Measurements from ENCODE around the gene HECW1.

HECW1 gene

DNA sequence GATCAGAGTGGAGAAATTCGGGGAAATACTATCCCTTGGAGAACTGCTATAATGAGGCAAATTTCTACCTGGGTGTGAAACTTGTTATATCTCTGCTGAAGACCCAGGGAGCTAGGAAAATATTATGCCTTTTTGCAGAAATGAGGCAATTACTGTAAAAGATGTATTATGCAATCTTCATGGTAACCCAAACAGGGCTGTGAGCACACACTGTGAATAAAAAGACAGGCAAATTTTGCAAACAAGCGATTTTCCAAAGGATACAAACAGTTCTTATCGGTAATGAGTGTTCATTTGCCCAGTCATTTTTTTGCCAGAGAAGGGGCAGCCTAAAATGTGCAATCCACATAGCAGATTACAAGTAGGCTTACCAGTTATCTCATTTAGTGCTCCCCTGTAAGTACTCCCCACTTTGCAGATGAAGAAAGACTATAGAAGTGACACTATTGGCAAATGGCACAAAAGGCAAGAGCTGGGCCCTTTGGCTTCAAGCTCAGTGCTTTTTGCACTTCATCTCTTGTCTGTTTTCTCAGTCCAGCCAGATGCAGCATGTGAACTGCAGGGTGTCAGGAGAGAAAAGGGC, 205.8 kb downstream of the HECW1 start:
- ChIA-PET POLR2A (no interaction called here), CTCF (no interaction called here)
- H3K36me3 ChIP-seq (ENCODE audit: control insufficient read depth in 4 of 4, insufficient read depth in 4 of 4, low read length in 3 of 4), result no peaks in the 10 kb centered on the region
- no peak overlapping the region for H3K4me3 ChIP-seq (ENCODE audit: control insufficient read depth in 1 of 7, extremely low read depth in 1 of 7, insufficient read depth in 4 of 7, low read depth in 2 of 7, low read length in 6 of 7)
- WGBS (ENCODE audit: insufficient coverage), result 95% methylated on average over 3 of the region's 3 CpGs
- no peaks in the 10 kb centered on the region for H3K4me1 ChIP-seq (ENCODE audit: control extremely low read depth in 1 of 4, control insufficient read depth in 4 of 4, insufficient read depth in 4 of 4, low read length in 3 of 4)
- H3K9me3 ChIP-seq (ENCODE audit: control extremely low read depth in 1 of 5, control insufficient read depth in 4 of 5, insufficient read depth in 2 of 5, low read depth in 1 of 5, low read length in 4 of 5), result no peaks in the 10 kb centered on the region
- H3K27me3 ChIP-seq (replicated peaks in 2 of 5; ENCODE audit: control insufficient read depth in 4 of 5, insufficient read depth in 5 of 5, low read length in 4 of 5), result peaks cover 0 to 2% (median 0%) of the 10 kb centered on the region in 5 experiments
- DNase-seq, result no peak
- H3K27ac ChIP-seq (ENCODE audit: insufficient read depth in 1 of 2, low read depth in 1 of 2, low read length in 2 of 2, poor library complexity in 1 of 2, severe bottlenecking in 2 of 2), result no peak overlapping the region

DNA sequence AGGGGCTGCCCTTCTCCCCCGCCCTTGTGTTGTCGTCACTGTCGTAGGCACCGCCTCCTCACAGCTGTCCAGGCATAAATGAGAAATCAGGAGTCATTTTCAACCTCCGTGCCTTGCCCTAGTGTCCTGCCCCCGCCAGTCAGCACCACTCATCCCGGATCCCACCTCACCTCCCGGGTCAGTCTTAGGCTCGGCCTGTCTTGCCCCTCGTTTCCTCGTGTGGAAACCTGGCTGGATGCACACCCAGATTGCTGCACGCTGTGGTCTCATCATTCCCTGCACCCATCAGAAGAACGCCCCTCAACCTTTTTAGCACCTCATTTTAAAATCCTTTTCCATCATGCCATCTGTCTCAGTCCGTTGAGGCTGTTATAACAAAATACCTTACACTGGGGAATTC, 213.1 kb downstream of the HECW1 start:
- Histone ChIP-seq H3K4me3 (ENCODE audit: control insufficient read depth in 1 of 7, extremely low read depth in 1 of 7, insufficient read depth in 4 of 7, low read depth in 2 of 7, low read length in 6 of 7) (no peak overlapping the region), H3K9me3 (ENCODE audit: control extremely low read depth in 1 of 5, control insufficient read depth in 4 of 5, insufficient read depth in 2 of 5, low read depth in 1 of 5, low read length in 4 of 5) (no peaks in the 10 kb centered on the region), H3K36me3 (ENCODE audit: control insufficient read depth in 4 of 4, insufficient read depth in 4 of 4, low read length in 3 of 4) (no peaks in the 10 kb centered on the region), H3K27ac (ENCODE audit: insufficient read depth in 1 of 2, low read depth in 1 of 2, low read length in 2 of 2, poor library complexity in 1 of 2, severe bottlenecking in 2 of 2) (no peak overlapping the region), H3K27me3 (replicated peaks in 2 of 5; ENCODE audit: control insufficient read depth in 4 of 5, insufficient read depth in 5 of 5, low read length in 4 of 5) (no peaks in the 10 kb centered on the region), H3K4me1 (ENCODE audit: control extremely low read depth in 1 of 4, control insufficient read depth in 4 of 4, insufficient read depth in 4 of 4, low read length in 3 of 4) (no peaks in the 10 kb centered on the region)
- no peak for DNase-seq
- WGBS (ENCODE audit: insufficient coverage), result 94% methylated on average over 14 of the region's 14 CpGs
- POLR2A ChIA-PET, result no interaction called here
- CTCF ChIA-PET, result no interaction called here

DNA sequence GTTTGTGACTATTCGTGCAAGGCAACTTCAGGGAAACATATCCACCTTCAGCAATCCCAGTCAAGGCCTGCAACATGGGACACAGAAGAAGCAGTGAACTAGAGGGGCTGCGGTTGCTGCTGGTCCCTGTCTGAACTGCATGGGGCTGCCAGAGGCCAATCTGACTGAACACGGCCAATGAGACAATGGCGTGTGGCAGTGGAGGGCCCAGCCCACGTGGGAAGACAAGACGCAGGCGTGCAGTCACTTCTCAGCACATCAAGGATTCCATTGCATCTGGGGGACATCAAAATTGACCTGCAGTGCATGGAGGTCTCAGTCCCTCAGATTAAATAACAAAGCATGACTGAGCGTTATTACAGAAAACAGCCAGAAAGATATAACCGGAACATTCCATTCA, 215.9 kb downstream of the HECW1 start:
- Histone ChIP-seq H3K27me3 (replicated peaks in 2 of 5; ENCODE audit: control insufficient read depth in 4 of 5, insufficient read depth in 5 of 5, low read length in 4 of 5) (no peaks in the 10 kb centered on the region), H3K9me3 (ENCODE audit: control extremely low read depth in 1 of 5, control insufficient read depth in 4 of 5, insufficient read depth in 2 of 5, low read depth in 1 of 5, low read length in 4 of 5) (no peaks in the 10 kb centered on the region), H3K4me1 (ENCODE audit: control extremely low read depth in 1 of 4, control insufficient read depth in 4 of 4, insufficient read depth in 4 of 4, low read length in 3 of 4) (no peaks in the 10 kb centered on the region), H3K36me3 (ENCODE audit: control insufficient read depth in 4 of 4, insufficient read depth in 4 of 4, low read length in 3 of 4) (no peaks in the 10 kb centered on the region), H3K4me3 (ENCODE audit: control insufficient read depth in 1 of 7, extremely low read depth in 1 of 7, insufficient read depth in 4 of 7, low read depth in 2 of 7, low read length in 6 of 7) (no peak overlapping the region), H3K27ac (ENCODE audit: insufficient read depth in 1 of 2, low read depth in 1 of 2, low read length in 2 of 2, poor library complexity in 1 of 2, severe bottlenecking in 2 of 2) (no peak overlapping the region)
- DNase-seq, result no peak
- ChIA-PET POLR2A (no interaction called here), CTCF (no interaction called here)
- 89% methylated on average over 9 of the region's 9 CpGs for WGBS (ENCODE audit: insufficient coverage)

DNA sequence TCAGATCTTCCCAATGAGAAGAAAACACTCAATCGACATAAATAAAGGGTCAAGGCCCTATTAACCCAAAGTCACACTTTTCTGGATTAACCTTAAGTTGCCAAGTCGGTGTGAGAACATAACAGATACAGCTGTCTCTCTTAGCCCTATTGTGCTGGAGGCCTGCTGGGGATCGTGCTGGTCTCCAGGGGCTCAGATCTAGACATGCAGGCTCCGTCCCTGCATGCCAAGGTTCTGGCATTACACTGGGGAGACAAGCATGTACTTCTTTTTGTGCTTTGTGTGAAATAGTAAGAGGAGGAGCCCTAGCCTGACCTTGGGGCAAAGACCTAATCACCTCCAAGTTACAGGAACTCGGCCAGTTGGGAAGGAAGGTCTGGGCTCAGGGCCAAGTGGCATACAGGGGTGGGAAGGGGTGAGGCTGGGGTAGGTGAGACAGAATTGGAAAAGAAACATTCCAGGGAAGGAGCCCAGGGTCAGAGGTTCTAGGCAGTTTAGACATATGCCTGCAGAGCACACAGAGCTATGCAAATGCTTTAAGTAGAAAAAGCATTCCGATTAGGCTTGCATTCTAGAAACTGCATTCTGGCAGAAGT, 216.4 kb downstream of the HECW1 start:
- Histone ChIP-seq H3K9me3 (ENCODE audit: control extremely low read depth in 1 of 5, control insufficient read depth in 4 of 5, insufficient read depth in 2 of 5, low read depth in 1 of 5, low read length in 4 of 5) (no peaks in the 10 kb centered on the region), H3K27me3 (replicated peaks in 2 of 5; ENCODE audit: control insufficient read depth in 4 of 5, insufficient read depth in 5 of 5, low read length in 4 of 5) (no peaks in the 10 kb centered on the region), H3K36me3 (ENCODE audit: control insufficient read depth in 4 of 4, insufficient read depth in 4 of 4, low read length in 3 of 4) (no peaks in the 10 kb centered on the region), H3K4me1 (ENCODE audit: control extremely low read depth in 1 of 4, control insufficient read depth in 4 of 4, insufficient read depth in 4 of 4, low read length in 3 of 4) (no peaks in the 10 kb centered on the region), H3K4me3 (ENCODE audit: control insufficient read depth in 1 of 7, extremely low read depth in 1 of 7, insufficient read depth in 4 of 7, low read depth in 2 of 7, low read length in 6 of 7) (no peak overlapping the region), H3K27ac (ENCODE audit: insufficient read depth in 1 of 2, low read depth in 1 of 2, low read length in 2 of 2, poor library complexity in 1 of 2, severe bottlenecking in 2 of 2) (no peak overlapping the region)
- CTCF ChIA-PET, result no interaction called here
- POLR2A ChIA-PET, result interaction anchor here (0.6 kb wide), 1 partner anchor 377 kb away, joined by 3 read pairs; no protein-coding TSS in a partner anchor
- no peak for DNase-seq
- 71% methylated on average over 5 of the region's 6 CpGs for WGBS (ENCODE audit: insufficient coverage)

DNA sequence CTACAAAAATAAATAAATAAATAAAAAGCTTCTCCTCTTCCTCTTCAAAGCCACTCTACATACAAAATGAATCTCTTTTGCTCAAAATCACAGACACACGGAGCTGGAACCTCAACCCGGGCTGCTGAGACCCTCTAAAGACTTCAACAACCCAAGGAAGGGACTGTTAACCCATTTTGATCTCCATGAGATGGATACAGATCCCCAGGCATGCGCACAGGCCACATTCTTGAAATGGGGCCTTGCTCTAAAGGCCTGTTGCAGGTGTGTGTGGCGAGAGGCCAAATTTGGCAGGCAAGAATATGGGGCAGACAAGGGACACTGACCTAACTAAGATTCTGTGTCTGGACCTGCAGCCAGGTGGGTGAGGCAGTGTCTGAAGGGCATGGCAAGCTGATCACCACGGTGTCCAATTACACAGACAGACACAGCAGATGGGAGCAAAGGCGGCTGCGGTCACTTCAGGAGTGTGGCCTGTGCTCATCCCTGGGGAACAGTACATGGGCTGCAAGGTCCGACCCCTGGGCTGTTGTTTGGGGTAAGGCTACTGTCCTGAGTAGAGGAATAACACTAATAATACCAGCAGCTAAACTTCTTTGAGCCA, 219.8 kb downstream of the HECW1 start:
- H3K27ac ChIP-seq (ENCODE audit: insufficient read depth in 1 of 2, low read depth in 1 of 2, low read length in 2 of 2, poor library complexity in 1 of 2, severe bottlenecking in 2 of 2), result no peak overlapping the region
- ChIA-PET POLR2A (no interaction called here), CTCF (no interaction called here)
- no peak overlapping the region for H3K4me3 ChIP-seq (ENCODE audit: control insufficient read depth in 1 of 7, extremely low read depth in 1 of 7, insufficient read depth in 4 of 7, low read depth in 2 of 7, low read length in 6 of 7)
- DNase-seq, result no peak
- H3K27me3 ChIP-seq (replicated peaks in 2 of 5; ENCODE audit: control insufficient read depth in 4 of 5, insufficient read depth in 5 of 5, low read length in 4 of 5), result no peaks in the 10 kb centered on the region
- no peaks in the 10 kb centered on the region for H3K36me3 ChIP-seq (ENCODE audit: control insufficient read depth in 4 of 4, insufficient read depth in 4 of 4, low read length in 3 of 4)
- no peaks in the 10 kb centered on the region for H3K4me1 ChIP-seq (ENCODE audit: control extremely low read depth in 1 of 4, control insufficient read depth in 4 of 4, insufficient read depth in 4 of 4, low read length in 3 of 4)
- 93% methylated on average over 5 of the region's 8 CpGs for WGBS (ENCODE audit: insufficient coverage)
- no peaks in the 10 kb centered on the region for H3K9me3 ChIP-seq (ENCODE audit: control extremely low read depth in 1 of 5, control insufficient read depth in 4 of 5, insufficient read depth in 2 of 5, low read depth in 1 of 5, low read length in 4 of 5)

DNA sequence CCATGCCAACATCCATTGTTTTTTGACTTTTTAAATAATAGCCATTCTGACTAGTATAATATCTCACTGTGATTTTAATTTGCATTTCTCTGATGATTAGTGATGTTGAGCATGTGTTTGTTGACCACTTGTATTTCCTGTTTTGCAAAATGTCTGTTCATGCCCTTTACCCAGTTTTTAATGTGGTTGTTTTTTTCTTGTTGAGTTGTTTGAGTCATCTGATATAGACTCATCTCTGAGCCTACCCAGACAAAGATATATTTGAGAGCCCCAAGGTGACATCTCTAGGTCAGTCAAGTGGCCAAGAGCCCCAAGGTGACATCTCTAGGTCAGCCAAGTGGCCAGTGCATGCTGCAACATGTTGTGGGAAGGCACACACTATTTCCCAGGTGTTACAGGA, 224.7 kb downstream of the HECW1 start:
- POLR2A ChIA-PET, result no interaction called here

DNA sequence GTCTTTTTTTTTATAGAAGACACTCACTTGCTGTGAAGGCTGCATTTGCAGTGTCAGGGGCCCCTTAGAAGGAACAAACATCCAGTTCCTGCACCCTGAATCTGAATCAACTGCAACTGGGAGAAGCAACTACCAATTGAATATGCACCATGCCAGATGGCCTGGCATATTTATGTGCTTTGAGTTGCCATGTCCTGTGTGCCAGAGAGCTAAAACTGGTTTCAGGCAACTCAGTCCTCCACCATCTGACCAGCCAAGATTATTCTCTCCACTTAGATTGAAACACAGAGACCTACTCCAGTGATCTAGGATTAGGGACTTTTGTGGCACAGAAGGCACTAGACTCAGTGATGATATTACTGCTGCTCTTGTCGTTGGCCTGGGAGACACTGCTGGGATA, 225.4 kb downstream of the HECW1 start:
- no peak overlapping the region for H3K27ac ChIP-seq (ENCODE audit: insufficient read depth in 1 of 2, low read depth in 1 of 2, low read length in 2 of 2, poor library complexity in 1 of 2, severe bottlenecking in 2 of 2)
- POLR2A ChIA-PET, result no interaction called here
- no peaks in the 10 kb centered on the region for H3K36me3 ChIP-seq (ENCODE audit: control insufficient read depth in 4 of 4, insufficient read depth in 4 of 4, low read length in 3 of 4)
- H3K27me3 ChIP-seq (replicated peaks in 2 of 5; ENCODE audit: control insufficient read depth in 4 of 5, insufficient read depth in 5 of 5, low read length in 4 of 5), result peaks cover 0 to 3% (median 0%) of the 10 kb centered on the region in 5 experiments
- CTCF ChIA-PET, result no interaction called here
- H3K4me1 ChIP-seq (ENCODE audit: control extremely low read depth in 1 of 4, control insufficient read depth in 4 of 4, insufficient read depth in 4 of 4, low read length in 3 of 4), result no peaks in the 10 kb centered on the region
- H3K4me3 ChIP-seq (ENCODE audit: control insufficient read depth in 1 of 7, extremely low read depth in 1 of 7, insufficient read depth in 4 of 7, low read depth in 2 of 7, low read length in 6 of 7), result no peak overlapping the region
- peaks cover 0 to 2% (median 0%) of the 10 kb centered on the region in 5 experiments for H3K9me3 ChIP-seq (ENCODE audit: control extremely low read depth in 1 of 5, control insufficient read depth in 4 of 5, insufficient read depth in 2 of 5, low read depth in 1 of 5, low read length in 4 of 5)
- DNase-seq, result no peak
- WGBS (ENCODE audit: insufficient coverage), result 83% methylated on average over 1 of the region's 1 CpG

More for the DNA sequence above, 224.7 kb downstream of the HECW1 start:
- no peak overlapping the region for H3K27ac ChIP-seq (ENCODE audit: insufficient read depth in 1 of 2, low read depth in 1 of 2, low read length in 2 of 2, poor library complexity in 1 of 2, severe bottlenecking in 2 of 2)
- H3K9me3 ChIP-seq (ENCODE audit: control extremely low read depth in 1 of 5, control insufficient read depth in 4 of 5, insufficient read depth in 2 of 5, low read depth in 1 of 5, low read length in 4 of 5), result peaks cover 0 to 2% (median 0%) of the 10 kb centered on the region in 5 experiments
- no peak overlapping the region for H3K4me3 ChIP-seq (ENCODE audit: control insufficient read depth in 1 of 7, extremely low read depth in 1 of 7, insufficient read depth in 4 of 7, low read depth in 2 of 7, low read length in 6 of 7)
- H3K36me3 ChIP-seq (ENCODE audit: control insufficient read depth in 4 of 4, insufficient read depth in 4 of 4, low read length in 3 of 4), result no peaks in the 10 kb centered on the region
- H3K27me3 ChIP-seq (replicated peaks in 2 of 5; ENCODE audit: control insufficient read depth in 4 of 5, insufficient read depth in 5 of 5, low read length in 4 of 5), result peaks cover 0 to 3% (median 0%) of the 10 kb centered on the region in 5 experiments
- DNase-seq, result no peak
- no peaks in the 10 kb centered on the region for H3K4me1 ChIP-seq (ENCODE audit: control extremely low read depth in 1 of 4, control insufficient read depth in 4 of 4, insufficient read depth in 4 of 4, low read length in 3 of 4)
- CTCF ChIA-PET, result no interaction called here

Data from common myeloid progenitor, CD34-positive (primary cell).